Measurements from ENCODE around the gene CDK5. TPM values are rescaled to one million over a fixed set of nuclear protein-coding genes. Genes with fewer than 3 reads are reported as not detected.

The CDK5 gene
- polyA plus RNA-seq, 2 of the 4 experiments (the other 2 are of a cell fraction): 29.6 to 51.0 TPM

GRCh38 chr7:151089893-151090730 is 32.4 kb upstream of the CDK5 start:
- no peak for DNase-seq (ENCODE audit: low read depth in 1 of 2, low spot score in 1 of 2)
- no peak overlapping the region for H3K4me3 ChIP-seq
- no peak overlapping the region; a peak in 1 of 6 replicates for H3K27ac ChIP-seq
- no peak overlapping the region for H3K4me2 ChIP-seq
- no peak for ATAC-seq
- CTCF ChIA-PET: interaction anchor here (0.5 to 27.1 kb wide), 14 partner anchors 13 to 221 kb away, joined by 3 to 412 read pairs (median 4); partner anchors contain the start of genes ABCB8 and SLC4A2
- H3K9me3 ChIP-seq: no peaks in the 10 kb centered on the region
- no peak for FAIRE-seq
- POLR2A ChIA-PET: no interaction called here
- TF ChIP-seq GATA3 (IDR thresholded peaks at IDR 0.05; ENCODE audit: borderline replicate concordance): no peak
- no peak for TF ChIP-seq NFE2L2 (conservative IDR thresholded peaks at IDR 0.05; ENCODE audit: low read length)
- 89% methylated on average over 22 of the region's 22 CpGs for WGBS (ENCODE audit: missing lambda C conversion rate)
- peaks cover 34% of the 10 kb centered on the region for H3K4me1 ChIP-seq

DNA sequence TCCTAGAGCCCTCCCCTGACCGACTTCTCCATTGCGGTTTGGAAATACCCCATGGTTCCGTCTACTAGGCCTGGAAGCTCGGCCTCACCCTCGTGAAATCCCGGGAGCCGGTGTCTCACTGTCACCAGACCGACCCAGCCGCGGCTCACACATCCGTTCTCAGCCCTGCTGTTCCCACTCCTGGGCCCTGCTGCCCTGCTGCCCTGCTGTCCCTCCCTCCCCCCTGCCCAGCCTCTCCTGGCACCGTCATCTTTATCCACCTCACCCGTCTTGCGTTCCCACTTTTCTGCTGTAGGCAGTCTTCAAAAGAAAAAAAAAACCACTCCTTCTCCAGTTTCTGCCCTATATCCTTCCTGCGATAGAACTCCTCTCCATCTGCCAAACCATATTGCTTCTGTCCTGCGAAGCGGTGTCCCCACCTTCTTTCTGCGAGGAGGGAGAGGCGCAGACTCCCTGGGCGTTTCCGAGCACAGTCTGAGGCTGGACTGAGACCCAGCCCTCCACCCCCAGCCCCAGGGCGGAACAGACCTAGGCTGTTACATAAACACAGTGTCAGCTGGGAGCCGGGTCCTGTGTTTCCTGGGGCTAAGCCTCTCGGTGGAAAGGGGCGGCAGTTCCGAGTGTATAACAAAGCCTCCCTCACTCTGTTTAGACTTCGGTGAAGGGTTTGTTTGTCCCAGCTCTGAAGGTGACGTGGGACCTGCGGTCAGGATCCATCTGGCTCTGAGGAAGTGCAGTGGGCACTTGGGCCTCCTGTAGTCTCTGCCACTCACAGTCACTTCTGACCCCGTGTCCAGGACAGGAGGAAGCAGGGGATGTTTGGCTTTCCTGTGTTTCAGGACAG is 31.4 kb upstream of the CDK5 start:
- peak overlapping the region in 1 of 2 experiments; percentile 98; a peak in 3 of 6 replicates for H3K27ac ChIP-seq
- ChIA-PET POLR2A (no interaction called here), CTCF (interaction anchor here (0.5 to 27.1 kb wide), 8 partner anchors 12 to 222 kb away, joined by 3 to 412 read pairs (median 4); no protein-coding TSS in a partner anchor)
- no peak overlapping the region for H3K4me3 ChIP-seq
- DNase-seq (ENCODE audit: low read depth in 1 of 2, low spot score in 1 of 2) (no peak), FAIRE-seq (no peak), ATAC-seq (no peak)
- TF ChIP-seq, protein P1, sequence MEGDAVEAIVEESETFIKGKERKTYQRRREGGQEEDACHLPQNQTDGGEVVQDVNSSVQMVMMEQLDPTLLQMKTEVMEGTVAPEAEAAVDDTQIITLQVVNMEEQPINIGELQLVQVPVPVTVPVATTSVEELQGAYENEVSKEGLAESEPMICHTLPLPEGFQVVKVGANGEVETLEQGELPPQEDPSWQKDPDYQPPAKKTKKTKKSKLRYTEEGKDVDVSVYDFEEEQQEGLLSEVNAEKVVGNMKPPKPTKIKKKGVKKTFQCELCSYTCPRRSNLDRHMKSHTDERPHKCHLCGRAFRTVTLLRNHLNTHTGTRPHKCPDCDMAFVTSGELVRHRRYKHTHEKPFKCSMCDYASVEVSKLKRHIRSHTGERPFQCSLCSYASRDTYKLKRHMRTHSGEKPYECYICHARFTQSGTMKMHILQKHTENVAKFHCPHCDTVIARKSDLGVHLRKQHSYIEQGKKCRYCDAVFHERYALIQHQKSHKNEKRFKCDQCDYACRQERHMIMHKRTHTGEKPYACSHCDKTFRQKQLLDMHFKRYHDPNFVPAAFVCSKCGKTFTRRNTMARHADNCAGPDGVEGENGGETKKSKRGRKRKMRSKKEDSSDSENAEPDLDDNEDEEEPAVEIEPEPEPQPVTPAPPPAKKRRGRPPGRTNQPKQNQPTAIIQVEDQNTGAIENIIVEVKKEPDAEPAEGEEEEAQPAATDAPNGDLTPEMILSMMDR (IDR thresholded peaks at IDR 0.05): no peak
- no peak for TF ChIP-seq KDM1A (IDR thresholded peaks at IDR 0.05; ENCODE audit: low read depth)
- no peak for TF ChIP-seq GATA3 (IDR thresholded peaks at IDR 0.05; ENCODE audit: borderline replicate concordance)
- TF ChIP-seq, protein P2, sequence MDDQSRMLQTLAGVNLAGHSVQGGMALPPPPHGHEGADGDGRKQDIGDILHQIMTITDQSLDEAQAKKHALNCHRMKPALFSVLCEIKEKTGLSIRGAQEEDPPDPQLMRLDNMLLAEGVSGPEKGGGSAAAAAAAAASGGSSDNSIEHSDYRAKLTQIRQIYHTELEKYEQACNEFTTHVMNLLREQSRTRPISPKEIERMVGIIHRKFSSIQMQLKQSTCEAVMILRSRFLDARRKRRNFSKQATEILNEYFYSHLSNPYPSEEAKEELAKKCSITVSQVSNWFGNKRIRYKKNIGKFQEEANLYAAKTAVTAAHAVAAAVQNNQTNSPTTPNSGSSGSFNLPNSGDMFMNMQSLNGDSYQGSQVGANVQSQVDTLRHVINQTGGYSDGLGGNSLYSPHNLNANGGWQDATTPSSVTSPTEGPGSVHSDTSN (IDR thresholded peaks at IDR 0.05): no peak
- TF ChIP-seq CBX2 (IDR thresholded peaks at IDR 0.05; ENCODE audit: borderline replicate concordance, low read depth): no peak
- no peak for TF ChIP-seq CHD4 (IDR thresholded peaks at IDR 0.05; ENCODE audit: borderline replicate concordance)
- TF ChIP-seq SREBF2 (IDR thresholded peaks at IDR 0.05): no peak
- TF ChIP-seq SMC3 (IDR thresholded peaks at IDR 0.05): no peak
- no peak for TF ChIP-seq JUN (IDR thresholded peaks at IDR 0.05)
- no peak for TF ChIP-seq HMGXB4 (CRISPR knock-in tag; IDR thresholded peaks at IDR 0.05; ENCODE audit: borderline replicate concordance)
- no peak for TF ChIP-seq CEBPB (IDR thresholded peaks at IDR 0.05)
- no peak for TF ChIP-seq FOSB (CRISPR knock-in tag; IDR thresholded peaks at IDR 0.05)
- TF ChIP-seq ZFP36 (IDR thresholded peaks at IDR 0.05; ENCODE audit: borderline replicate concordance, partially characterized antibody): no peak
- no peaks in the 10 kb centered on the region for H3K9me3 ChIP-seq
- WGBS (ENCODE audit: missing lambda C conversion rate): 93% methylated on average over 29 of the region's 30 CpGs
- peaks cover 29% of the 10 kb centered on the region for H3K4me1 ChIP-seq
- H3K4me2 ChIP-seq: peak overlapping the region; percentile 97

Measured in A549 (cell line).